OCI-LY3 (cell line): ENCODE data around the gene NR2C2AP.

Experiments used
- CTCF ChIP-seq: fragments of 200-600, 300-600 bp; sonication (generic); IDR thresholded peaks from 2 replicates; pipeline ENCODE4 v1.5.1; 2014; ENCODE audit warnings: antibody characterized with exemption, low read length, low read depth
- EZH2phosphoT487 ChIP-seq: fragments of 200-600 bp; shearing (Covaris generic); IDR thresholded peaks from 2 replicates; pipeline ENCODE4 v1.6.1; 2018; ENCODE audit warnings: antibody characterized with exemption, mixed run types, low read depth

GRCh38 chr19:19192078-19192882 is 10.9 kb downstream of the NR2C2AP start, which contains the start of the genes BORCS8 and RFXANK:
- TF ChIP-seq CTCF (no peak), EZH2phosphoT487 (no peak)
